CD4-positive, alpha-beta T cell treated with Interleukin-4 for 4 hours (primary cell): Measurements from ENCODE around the gene PUS10.
"Not testable (repeated sequence)": the region's sequence is repeated elsewhere in the genome, so short reads cannot be mapped to it uniquely, and the experiment has no call there.

Experiments used
- DNase-seq: peaks from one replicate; pipeline ENCODE4 v3.0.0-alpha.2; 2020

The PUS10 gene

DNA sequence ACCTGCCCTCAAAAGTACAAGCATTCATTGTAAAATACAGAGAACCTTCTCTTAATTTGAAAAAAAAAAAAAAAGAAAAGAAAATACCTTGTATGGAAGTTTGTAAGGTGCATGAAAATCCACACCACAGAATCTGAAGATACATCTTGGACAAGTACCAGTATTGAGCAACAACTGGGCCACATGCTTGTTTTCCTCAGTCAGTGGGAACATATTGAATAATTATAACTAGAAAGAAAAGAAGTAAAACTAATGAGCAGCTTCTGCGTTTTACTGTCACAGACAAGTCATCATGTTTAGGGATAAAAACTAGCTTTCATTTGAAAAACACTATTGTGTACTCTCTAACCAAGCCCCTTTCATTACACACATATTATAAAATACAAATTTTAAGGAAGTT lies 6.4 kb downstream of the PUS10 start:
- no peak for DNase-seq

DNA sequence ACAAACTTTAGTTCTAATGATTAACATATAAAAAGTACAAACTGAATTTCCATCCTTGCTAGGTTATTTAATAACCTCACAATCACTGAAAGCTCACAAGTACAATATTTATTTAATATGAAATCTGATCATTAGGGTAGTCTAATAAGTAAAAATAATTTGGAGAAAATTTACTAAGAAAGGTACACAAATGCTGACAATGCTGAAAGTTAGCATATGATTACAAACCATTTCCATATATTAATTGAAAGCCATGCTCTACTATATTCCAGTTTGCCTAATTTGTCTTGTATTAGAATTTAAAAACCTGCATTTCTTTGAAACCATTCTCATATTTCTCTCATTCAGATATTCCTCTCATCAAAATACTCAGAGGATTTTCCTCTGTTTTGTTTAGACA lies 8.7 kb downstream of the PUS10 start:
- DNase-seq, result no peak

DNA sequence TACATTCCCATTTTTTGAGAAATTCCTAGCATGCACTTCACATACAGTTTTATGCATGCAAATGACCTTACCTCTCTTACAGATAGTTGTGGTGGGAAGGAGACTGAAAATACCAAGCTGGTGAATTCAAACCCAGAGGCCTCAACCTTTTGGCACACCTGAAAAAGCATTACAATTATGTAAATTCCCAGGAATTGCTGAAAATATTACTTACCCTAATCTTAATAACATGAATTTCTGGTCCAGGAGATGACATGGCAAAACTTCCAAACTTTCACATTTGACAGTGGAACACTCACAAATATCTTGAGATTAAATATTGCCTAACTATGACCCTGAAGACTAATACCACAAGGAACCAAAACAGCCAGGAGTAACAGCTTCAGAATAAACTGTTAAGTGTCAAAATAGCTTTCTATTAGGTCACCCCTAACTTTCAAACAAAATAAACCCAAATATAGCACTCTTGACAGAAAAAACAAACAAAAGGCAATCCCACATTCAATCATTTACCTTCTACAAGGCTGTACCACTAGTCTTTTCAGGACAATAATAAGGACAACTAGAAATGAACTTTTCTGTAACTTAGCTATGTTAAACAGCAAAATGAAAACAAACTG lies 11.5 kb downstream of the PUS10 start:
- no peak for DNase-seq

DNA sequence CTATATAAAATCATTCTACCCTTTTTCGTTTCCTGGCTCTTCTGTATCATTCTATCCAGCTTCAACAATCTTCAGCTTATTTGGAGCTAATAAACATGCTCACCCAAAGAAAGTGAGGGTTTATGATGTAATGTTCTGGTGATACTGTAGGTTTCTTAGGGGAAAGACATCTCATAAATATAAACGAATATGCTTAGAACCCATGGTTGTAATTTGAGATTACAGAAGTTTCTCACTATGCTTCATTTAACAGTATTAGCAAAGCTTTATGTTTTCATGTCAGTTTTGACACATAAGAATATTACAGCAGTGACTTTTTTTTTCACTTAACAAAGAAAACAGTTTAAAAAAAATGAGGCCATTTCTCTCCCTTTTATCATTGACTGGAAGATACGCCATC lies 12.3 kb downstream of the PUS10 start:
- DNase-seq, result no peak

DNA sequence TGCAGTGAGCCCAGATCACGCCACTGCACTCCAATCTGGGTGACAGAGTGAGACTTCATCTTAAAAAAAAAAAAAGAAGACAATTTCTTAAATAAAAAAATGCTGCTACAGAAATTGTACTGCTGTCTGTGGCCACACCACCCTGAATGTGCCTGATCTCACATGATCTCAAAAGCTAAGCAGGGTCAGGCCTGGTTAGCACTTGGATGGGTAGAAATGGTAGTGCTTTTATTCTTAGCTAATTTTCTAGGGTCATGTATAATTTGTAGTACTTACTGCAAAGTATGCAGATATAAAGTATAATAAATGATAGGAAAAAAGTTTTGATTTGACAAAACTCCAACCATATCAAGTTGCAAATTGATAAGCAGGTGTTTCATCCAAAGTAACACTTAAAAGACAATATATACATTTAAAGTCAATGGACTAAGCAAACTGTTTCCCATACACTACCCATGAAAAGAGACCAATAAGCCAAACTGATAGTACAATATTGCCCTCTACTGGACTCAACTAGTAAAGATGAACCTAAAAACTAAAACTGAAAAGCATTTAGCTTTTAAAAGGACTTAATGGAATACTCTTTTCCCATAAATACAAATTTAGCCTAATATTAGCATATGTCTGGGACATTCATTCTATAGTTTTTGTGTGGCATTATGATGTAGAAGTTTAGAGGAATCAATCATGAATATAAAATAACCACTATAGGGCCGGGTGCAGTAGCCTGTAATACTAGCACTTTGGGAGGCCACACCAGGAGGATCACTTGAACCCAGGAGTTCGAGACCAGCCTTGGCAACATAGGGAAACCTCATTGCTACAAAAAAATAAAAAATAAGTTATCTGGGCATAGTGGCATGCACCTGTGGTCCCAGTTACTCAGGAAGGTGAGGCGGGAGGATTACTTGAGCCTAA lies 19.2 kb downstream of the PUS10 start:
- DNase-seq, result peak; percentile 69

DNA sequence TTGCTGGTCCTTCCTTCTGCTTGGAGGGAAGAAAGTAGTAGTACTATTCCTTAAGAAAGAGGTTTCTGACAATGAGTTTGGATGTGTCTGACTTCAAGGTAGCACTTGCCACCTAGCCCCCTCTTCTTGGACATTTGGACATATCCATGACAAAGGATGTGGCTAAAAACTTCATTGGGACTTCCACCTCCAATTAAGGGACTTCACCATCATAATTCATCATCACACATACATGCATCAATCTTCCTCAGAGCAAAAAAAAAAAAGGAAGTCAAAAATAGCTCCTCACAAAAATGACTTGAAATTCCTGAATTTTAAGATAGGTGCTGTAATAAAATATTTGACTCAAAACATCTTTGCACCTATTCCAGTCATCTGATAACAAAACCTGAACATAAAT lies 23.9 kb downstream of the PUS10 start:
- no peak for DNase-seq

DNA sequence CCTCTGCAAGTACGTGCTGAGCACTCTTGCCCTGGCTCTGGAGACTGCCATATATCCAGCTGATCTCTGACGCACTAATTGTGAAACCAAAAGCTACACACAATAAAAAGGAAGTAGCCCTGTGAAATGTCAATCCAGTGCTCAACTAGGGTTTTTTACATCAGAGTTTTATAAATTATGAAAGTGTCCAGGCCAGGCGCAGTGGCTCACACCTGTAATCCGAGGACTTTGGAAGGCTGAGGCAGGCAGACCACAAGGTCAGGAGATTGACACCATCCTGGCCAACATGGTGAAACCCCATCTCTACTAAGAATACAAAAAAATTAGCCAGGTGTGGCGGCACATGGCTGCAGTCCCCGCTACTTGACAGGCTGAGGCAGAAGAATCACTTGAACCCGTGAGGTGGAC lies 25.1 kb downstream of the PUS10 start:
- peak; percentile 66 for DNase-seq

DNA sequence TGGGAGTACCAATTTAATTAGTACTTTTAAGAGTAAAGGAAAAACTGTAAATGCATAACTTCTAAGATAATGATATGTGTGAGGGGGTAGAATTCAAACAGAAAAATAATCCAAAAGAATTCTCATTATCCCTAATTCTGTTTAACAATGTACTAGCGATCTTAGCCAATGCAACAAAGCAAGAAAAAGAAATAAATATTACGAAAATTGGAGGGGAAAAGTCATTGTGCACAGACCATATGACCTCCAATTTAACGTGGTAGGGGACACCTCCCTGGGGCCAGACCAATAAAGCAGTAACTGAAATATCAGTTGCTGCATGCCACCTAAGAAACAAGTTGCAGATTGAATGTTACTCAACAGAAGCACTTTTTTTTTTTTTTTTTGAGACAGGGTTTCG lies 26.4 kb downstream of the PUS10 start:
- DNase-seq, result no peak

DNA sequence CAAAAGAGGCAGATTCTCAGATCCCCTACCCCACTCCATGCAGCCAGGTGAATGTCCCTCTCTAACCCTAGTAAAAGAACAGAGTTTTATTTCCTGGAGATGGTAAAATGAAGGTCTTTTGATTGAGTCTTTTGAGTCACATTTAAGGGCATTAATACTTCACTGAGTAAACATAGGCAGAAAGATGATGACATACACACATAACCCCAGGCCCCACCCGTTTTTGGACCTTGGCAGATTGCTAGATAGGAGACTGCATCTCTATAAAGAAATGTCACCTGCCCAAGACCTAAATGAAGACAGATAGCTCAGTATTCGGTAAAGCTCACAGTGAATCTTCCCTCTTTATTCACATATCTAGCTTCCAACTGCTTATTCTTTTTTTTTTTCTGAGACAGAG lies 28.8 kb downstream of the PUS10 start:
- DNase-seq, result no peak

DNA sequence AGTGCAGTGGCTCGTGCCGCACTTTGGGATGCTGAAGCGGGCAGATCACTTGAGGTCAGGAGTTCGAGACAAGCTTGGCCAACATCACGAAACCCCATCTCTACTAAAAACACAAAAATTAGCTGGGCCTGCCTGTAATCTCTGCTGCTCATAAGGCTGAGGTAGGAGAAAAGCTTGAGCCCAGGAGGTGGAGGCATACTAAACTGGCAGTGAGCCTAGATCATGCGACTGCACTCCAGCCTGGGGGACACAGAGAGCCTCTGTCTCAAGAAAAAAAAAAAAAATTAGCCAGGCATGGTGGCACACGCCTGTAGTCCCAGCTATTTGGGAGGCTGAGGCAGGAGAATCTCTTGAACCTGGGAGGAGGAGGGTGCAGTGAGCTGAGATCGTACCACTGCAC lies 30.4 kb downstream of the PUS10 start:
- not testable (repeated sequence) for DNase-seq

DNA sequence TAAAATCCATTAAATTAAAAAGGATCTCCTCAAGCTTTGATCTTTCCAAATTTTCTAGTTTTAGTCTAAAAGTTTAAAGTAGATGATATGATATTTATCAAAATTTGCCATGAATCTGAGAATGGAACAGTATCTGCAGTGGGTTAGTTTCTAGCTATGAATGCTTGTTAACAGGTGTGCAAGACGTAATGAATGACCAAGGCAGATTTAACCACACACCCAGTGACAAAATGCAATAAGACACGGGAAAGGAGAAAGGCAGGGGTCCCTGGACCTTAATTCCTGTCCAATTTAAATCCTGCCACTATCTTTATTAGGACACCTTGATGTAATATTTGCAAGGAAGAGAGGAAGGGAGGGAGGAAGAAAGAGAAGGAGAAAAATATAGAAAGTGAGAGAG lies 31.0 kb downstream of the PUS10 start:
- DNase-seq, result no peak

DNA sequence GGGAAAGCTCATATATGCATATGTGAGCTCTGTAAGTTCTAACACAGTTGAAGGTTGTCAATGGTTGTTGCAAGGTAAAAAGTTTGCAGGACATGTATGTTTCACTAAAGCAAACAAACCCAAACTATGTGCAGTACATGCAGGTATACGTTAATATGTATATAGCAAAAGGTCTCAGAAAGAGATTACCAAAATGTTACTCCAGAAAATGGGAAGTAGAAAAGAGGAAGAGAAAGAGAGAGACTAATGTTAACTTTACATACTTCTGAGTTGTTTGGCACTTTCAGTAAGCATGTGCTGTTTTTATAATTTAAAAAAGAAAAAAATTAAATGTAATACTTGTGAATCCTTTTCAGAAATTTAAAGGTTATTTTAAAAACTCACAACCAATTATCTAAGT lies 33.3 kb downstream of the PUS10 start:
- DNase-seq, result no peak

DNA sequence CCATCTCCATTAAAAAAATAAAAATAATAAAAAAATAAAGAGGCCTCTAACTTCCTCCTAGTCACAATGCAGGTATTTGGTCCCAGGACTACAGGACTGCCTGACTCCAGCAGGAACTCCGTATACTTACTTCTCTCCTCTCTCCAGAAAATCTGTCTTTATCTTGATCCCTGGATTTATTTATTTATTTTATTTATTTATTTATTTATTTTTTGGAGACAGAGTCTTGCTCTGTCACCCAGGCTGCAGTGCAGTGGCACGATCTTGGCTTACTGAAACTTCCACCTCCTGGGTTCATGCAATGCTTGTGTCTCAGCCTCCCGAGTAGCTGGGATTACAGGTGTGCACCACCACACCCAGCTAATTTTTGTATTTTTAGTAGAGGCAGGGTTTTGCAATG lies 36.0 kb downstream of the PUS10 start:
- not testable (repeated sequence) for DNase-seq

DNA sequence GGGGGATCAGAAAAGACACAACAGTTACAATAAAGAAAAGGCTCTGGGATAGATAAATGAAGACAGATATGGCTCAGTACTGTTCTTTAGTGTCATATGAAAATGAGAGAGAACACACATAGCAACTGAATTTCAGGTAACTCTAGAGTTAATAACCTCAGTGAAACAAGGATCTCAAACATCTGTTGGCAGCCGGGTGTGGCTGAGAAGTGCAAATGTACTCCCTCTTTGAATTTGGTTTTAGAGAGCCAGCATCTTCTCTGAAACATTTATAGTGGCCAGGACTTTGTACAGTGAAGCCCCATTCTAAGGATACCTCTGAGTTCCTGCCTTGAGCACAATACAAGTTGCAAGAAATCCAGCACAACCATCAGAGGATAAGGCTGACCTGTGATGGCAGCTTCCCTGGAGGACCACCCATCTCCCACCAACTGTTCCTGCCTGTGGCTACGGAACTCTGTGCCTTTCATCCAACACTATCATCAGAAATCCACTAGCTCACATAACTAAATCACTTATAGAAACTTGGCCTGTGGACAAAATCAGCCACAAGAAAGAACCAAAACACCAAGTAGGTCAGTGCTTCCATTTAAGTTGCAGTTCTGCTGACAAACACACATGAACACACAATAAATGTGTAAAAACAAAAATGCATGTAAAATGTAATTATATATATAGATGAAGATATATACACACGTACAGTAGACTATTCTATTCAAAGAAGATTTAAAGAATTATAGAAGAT lies 37.8 kb downstream of the PUS10 start:
- no peak for DNase-seq

DNA sequence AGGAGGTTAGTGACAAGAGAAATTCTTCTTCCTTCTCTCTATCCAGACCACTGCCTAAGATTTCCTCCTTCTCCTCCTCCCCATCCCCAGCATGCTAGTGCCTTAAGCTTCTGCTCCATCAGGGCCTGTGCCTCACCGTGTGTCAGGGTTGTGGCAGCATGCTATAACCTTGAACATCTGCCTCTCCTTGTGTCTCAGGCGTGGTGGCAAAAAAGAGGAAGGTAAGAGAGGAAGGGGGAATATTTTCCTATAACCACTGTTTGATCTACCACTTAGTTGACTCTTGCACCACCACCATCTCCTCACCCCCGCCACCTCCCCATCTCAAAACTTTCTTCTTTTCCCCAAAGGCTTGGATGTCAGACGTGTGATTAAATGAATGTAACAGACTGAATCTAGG lies 38.8 kb downstream of the PUS10 start:
- no peak for DNase-seq

DNA sequence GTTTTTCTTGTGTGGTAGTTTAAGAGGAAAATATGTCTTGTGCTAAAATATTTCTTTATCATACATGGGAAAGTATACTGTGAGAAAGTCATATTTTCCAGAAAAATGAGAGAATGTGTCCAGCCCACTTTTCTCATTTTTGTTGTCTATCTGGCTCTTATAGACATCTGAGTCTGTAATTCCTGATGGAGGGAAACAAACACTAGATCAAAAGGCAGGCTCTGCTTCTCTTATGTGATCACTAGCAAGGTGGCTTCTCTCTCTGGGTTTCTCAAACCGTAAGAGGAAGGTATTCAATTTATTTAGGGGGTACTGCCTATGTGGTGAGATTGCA lies 40.5 kb downstream of the PUS10 start:
- no peak for DNase-seq

DNA sequence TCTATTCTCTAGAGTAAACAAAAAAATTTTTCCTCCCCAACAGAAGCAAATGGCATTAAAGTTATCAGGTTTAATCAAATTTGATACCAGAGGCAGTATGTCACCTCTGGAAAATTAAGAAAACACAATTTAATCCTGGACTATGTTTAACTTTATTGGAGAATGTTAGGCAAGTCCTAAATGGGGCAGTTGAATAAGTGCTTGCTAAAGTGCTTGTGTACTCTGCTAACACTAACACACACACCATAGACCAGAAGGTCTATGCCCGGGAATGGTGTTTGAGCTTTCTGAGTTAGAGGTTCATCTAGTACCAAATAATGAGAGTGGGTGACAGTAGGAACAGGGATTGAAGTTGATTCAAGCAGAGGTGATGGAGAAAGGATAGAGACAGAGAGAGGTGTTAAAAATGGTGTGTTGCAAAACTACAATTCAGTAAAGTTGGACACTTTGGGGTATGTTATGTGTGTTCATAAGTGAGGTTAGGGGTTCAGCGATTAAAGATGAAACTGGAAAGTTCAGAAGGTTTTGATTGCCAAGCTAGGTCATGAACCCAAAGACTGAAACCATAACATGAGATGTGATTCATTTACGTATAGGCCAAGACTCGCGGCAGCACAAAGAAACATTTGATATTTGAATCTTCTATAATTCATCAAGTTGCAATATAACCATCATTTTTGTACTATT lies 41.0 kb downstream of the PUS10 start:
- DNase-seq, result no peak

DNA sequence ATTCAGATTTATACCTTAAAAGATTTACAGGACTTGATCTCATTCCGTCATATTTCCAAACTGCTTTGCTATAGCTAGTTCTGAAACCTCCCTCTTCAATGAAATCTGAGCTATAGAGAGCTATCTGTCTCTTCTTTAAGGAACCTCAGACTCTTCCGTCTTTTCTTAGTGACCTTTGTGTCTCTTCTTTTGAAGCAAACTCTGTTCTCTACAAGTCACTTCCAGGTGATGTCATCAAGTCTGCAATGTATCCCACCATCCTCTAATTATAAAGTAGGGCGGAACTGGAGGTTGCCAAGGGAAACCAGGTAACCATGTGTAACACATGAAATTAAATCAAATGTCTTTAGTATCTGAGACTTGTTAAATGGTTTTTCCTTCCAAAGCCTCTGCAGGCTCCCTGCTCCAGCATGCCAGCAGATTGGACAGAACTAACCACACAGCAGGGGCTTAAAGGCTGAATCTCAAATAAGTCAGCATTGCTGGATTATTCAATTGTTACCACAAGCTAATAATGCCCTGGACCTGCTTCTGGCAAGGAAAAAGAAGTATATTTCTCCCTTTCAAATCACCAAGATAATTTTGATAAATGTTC lies 41.7 kb downstream of the PUS10 start:
- no peak for DNase-seq

DNA sequence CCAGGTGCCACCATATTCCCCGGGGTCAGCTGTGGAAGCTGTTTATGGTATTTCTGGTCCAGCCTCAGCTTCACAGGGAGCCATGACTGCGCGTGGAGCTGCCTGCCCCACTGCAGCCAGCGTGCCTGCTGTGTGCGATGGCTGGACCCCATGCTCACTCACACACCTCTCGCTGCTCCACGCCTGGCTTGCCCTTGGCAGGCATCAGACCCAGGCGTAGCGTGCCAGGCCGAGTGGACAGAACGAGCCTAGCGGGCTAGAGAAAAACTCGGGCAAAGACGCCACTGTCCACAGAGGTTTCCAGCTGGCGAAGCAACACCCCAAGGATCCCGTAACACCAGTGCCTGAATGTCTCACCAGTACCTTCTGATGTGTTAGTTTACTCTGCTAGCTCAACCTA lies 43.4 kb downstream of the PUS10 start:
- DNase-seq, result no peak

DNA sequence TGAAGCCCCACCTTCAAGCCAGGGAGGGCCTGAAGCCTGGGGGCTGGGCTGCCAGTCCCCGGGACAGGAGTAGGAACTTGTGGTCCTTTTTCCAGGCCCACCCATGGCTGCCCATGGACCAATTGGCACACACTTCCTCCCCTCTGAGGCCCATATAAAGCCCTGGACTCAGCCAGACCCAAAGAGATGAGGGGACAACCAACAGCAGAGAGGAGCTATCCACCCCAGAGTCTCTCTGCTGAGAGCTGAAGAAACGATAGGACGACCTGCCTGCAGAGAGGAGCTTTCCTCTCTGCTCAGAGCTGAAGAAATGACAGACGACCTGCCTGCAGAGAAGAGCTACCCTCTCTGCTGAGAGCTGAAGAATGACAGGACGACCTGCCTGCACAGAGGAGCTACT lies 44.4 kb downstream of the PUS10 start:
- DNase-seq, result no peak

DNA sequence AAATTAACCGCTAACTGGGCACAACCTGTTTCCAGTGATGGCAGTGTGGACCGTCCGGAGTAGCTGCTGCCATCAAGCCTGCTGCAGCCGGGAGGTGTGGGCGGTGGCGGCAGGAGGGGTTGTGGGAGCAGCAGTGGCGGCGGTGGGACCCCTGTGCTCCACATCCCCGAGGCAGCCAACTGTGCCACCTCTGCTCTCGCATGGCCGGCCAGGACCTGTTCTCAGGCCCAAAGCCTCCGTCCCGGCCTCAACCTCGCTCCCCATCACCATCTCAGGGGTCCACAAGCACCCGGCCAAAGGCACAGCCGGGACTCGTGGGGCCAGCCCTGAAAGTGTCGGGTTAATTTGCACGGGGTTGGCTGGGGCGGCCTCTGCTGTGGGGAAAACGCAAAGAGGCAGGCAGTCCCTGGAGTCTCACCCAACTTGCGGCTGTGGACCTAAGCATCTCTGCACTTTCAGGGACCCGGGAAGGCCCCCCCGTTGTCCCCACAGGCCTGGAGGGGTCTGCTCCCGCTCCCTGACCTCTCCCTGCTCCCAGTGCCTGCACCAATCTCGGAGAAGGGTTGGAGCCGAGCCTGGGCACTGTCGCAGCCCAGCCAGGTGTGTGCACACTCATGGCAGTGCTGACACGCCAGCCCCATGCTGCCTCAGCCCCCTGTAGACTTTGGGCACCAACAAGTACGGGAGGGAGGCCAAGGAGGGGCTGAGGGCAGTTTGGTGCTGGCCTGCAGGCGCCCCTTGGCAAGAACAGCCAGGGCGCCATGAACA lies 45.0 kb downstream of the PUS10 start:
- DNase-seq, result no peak
